Mucosa of gallbladder (tissue), 1 donor: ENCODE results near the gene PRAME. TPM values are rescaled to one million over a fixed set of nuclear protein-coding genes. Genes with fewer than 3 reads are reported as not detected.
"Not testable (repeated sequence)": the region's sequence is repeated elsewhere in the genome, so short reads cannot be mapped to it uniquely, and the experiment has no call there.

Experiments
- DNase-seq: peaks from one replicate; pipeline ENCODE4 v3.0.0-alpha.2; 2020; ENCODE audit warnings: low spot score
- total RNA-seq: library from RNA; stranded (reverse); gene quantifications from one replicate; pipeline ENCODE4 v1.2.1, GENCODE V29; 2021
- donor health status: DM: no; HTN: no; CAD: no.

PRAME gene
- total RNA-seq, 1 donor from 2014 or later, result 1.5 TPM

DNA sequence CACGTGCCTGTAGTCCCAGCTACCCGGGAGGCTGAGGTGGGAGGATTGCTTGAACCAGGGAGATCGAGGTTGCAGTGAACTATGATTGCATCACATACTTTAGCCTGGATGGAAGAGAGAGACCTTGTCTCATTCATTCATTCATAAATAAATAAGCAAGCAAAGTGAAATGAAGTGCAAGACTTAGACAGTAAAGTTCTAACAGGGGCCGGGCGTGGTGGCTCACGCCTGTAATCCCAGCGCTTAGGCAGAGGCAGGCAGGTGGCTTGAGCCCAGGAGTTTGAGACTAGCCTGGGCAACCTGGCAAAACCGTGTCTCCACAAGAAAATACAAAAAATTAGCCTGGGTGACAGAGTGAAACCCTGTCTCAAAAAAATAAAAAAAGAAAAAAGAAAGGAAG lies 37.4 kb downstream of the PRAME start:
- DNase-seq, result no peak

- no peak for DNase-seq
Measured at GRCh38 chr22:22520667-22521602, 38.1 kb downstream of the PRAME start.

- no peak for DNase-seq
Measured at GRCh38 chr22:22520020-22520656, 38.9 kb downstream of the PRAME start, which contains the start of gene ZNF280A. ZNF280A (minus strand) TSS chr22:22520270; CDS start chr22:22515630, 4,640 bp downstream.

DNA sequence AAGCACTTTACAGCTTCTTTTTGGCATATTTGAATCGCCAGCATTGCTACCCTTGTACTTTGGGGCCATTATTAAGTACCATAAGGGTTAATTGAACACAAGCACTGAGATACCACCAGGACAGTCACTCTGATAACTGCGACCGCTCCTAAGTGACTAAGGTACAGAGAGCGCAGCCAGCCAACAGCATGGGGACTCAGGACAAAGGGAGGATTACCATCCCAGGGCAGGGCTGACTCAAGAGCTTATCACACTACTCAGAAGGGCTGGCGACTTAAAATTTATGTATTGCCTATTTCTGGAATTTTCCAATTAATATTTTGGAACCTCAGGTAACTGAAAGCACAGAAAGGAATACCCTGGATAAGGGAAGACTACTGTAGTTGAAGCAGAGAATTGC lies 39.5 kb downstream of the PRAME start:
- no peak for DNase-seq

DNA sequence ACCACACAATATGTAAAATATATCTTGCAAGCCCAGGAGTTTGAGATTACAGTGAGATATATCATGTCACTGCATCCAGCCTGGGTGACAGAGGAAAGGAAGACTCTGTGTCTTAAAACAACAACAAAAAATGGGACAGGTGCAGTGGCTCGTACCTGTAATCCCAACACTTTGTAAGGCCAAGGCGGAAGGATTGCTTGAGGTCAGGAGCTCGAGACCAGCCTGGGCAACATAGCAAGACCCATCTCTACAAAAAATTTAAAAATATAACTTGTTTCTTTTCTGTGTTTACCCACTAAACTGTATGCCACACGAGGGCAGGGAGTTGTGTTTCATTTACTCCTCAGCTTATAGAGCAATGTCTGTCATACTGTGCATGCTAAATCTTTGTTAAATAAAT lies 42.1 kb downstream of the PRAME start:
- no peak for DNase-seq

- DNase-seq, result no peak
Measured at GRCh38 chr22:22515890-22516289, 43.2 kb downstream of the PRAME start.

DNA sequence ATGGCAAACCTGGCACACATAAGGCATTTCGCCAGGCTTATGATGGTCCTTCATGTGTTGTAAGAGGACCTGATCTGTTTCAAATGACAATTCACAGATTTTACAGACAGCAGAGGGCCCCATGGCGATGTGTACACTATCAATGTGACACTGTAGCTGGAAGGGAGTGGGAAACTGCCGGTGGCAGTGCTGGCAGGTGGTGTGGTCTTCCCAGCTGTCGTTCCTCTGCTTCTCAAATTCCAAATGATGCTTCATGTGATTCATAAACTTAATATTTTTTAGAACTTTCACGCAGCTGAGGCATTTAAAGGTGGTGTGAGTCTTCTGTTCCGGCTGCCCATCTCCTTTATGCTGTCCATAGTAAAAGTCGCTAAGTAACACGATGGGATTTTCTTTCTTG lies 44.6 kb downstream of the PRAME start:
- not testable (repeated sequence) for DNase-seq

- no peak for DNase-seq
Measured at GRCh38 chr22:22513619-22514018, 45.4 kb downstream of the PRAME start.

GRCh38 chr22:22512951-22513350 lies 46.1 kb downstream of the PRAME start:
- no peak for DNase-seq

GRCh38 chr22:22510833-22511232 lies 48.2 kb downstream of the PRAME start:
- DNase-seq, result not testable (repeated sequence)

- not testable (repeated sequence) for DNase-seq
Measured at GRCh38 chr22:22509912-22510311, 49.2 kb downstream of the PRAME start.

DNA sequence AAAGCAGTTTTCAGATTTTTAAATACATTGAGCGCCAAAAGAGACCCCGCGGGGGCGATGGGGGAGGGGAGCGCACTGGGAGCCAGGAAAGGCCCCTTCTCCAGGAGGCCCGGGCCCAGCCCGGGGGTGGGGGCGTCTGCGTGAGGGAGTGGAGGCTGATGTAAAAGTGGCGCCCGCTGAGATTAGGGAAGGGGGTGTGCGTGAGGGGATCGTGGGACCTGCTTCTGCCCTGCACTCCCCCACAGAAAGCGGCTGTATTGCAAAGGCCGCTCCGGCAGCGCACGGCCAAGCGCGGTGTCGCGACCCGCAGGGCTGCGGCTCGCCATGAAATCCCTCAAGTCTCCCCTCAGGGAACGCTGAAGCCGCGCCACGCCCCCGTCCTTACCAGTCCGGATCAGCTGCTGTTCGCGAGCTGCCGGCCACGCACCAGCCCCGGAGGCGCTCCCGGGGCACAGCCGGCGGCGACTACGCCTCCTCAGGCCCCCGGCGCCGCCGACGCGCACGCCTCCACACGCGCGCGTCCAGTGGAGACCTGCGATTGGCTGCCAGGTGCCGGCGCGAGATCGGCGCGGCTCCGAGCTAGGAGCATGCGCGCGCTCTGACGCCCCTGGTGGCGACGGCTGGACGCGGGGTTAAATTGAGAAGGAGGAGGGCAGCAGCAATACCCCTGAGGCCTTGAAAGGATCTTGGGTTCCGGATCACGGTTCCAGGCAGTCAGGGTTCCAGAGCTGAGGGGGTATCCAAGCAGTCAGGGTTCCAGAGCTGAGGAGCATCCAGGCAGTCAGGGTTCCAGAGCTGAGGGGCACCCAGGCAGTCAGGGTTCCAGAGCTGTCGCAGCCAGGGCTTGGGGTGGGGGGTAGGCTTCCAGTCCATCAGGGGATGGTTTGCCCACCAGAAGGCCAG lies 50.5 kb downstream of the PRAME start, which contains the start of gene ZNF280B:
Gene ZNF280B, minus strand, starts transcription at position 469 of the 903 bp plus-strand sequence. CDS start 19,344 bp downstream, outside the sequence.
- peak; percentile 67 for DNase-seq

DNA sequence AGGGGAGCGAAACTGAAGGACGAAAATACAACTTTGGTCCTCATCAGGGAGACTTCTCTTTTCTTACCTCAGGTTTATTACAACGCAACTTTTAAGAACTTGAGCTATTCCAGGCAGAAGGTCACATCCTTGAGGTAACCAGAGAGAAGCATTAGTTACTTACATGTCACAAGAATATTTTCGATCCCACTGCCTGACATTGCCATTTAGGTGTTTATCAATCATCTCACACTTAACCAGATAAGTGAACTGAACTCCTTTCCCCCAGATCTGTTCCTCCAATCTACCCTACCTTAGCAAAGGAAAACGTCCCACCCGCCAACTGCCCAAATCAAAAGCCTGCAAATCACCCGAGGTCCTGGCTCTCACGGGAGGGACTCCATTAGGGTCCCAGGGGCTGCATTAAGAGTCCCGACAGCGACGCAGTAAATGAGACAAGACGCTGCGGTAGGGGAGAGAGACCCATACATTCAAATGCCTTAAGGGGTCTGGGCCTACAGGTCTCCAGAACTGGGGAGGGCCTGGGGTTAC lies 51.3 kb downstream of the PRAME start:
- DNase-seq, result no peak

DNA sequence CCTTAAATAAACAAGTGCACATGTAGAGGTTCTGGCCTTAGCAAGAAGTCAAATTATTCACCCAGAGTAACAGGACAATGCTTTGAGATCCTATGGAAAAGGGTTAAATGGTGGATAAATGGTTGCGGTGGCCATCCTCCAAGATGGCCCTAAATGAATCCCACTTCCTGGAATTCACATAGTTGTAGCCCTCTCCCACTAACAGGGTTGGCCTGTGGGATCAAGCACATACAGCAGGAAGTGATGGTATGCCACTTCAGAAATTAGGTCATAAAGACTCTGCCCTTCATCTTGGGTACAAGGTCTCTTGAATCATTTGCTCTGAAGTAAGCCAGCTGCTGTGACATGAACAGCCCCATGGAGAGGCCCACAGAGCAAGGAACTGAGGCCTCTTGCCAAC lies 52.3 kb downstream of the PRAME start:
- DNase-seq, result no peak

- no peak for DNase-seq
Measured at GRCh38 chr22:22498267-22498666, 60.8 kb downstream of the PRAME start.

Other genes with a start within 250 kb of the PRAME start
- gene ZNF280B, start 50.5 kb downstream of the PRAME start, total RNA-seq, result 1.3 TPM
- not detected for gene ZNF280A, start 39.0 kb downstream of the PRAME start, total RNA-seq
- gene GGTLC2, start 85.3 kb upstream of the PRAME start, total RNA-seq, result not detected